Keratinocyte (primary cell): ENCODE measurements around the gene DCST1. TPM values are rescaled to one million over a fixed set of nuclear protein-coding genes. Genes with fewer than 3 reads are reported as not detected.

Experiments
- DNase-seq: peaks from one replicate; pipeline ENCODE4 v3.0.0-alpha.2; 2011; ENCODE audit warnings: low read depth, missing footprints, low spot score
- FAIRE-seq: peaks from 2 replicates; lab custom pipeline; 2011; peaks lifted over from hg19 to GRCh38; lab: Jason Lieb, UNC
- H2AFZ ChIP-seq: 2 replicates; pipeline ENCODE4 v1.6.0; 2012; ENCODE audit warnings: low read length, control low read depth, inconsistent platforms; ENCODE audit not compliant: control insufficient read depth
- H3K27ac ChIP-seq: 2 replicates; pipeline ENCODE4 v1.5.1; 2011; ENCODE audit warnings: low read length; ENCODE audit not compliant: control insufficient read depth, insufficient read depth
- H3K27me3 ChIP-seq: 3 replicates; pipeline ENCODE4 v1.6.0; 2011; ENCODE audit warnings: low read length; ENCODE audit not compliant: control insufficient read depth, insufficient read depth; ENCODE audit errors: extremely low read depth
- H3K36me3 ChIP-seq, 2 experiments: 2 replicates in 1 of 2; 3 replicates in 1 of 2; pipeline ENCODE4 v1.5.1; 2011; ENCODE audit warnings: low read length in 2 of 2, mild to moderate bottlenecking in 1 of 2; ENCODE audit not compliant: control insufficient read depth in 2 of 2, insufficient read depth in 2 of 2; ENCODE audit errors: extremely low read depth in 1 of 2
- H3K4me1 ChIP-seq: 3 replicates; pipeline ENCODE4 v1.5.1; 2011; ENCODE audit warnings: low read length; ENCODE audit not compliant: control insufficient read depth, insufficient read depth; ENCODE audit errors: extremely low read depth
- H3K4me2 ChIP-seq: 3 replicates; pipeline ENCODE4 v1.6.0; 2011; ENCODE audit warnings: low read depth, low read length; ENCODE audit not compliant: control insufficient read depth, insufficient read depth; ENCODE audit errors: extremely low read depth
- H3K4me3 ChIP-seq, 3 experiments: fragments of 200-600 bp in 1 of 3; sonication (generic) in 1 of 3; 2 replicates in 2 of 3; 3 replicates in 1 of 3; pipeline ENCODE4 v1.5.1; 2011 to 2016; ENCODE audit warnings: low read length in 3 of 3, mild to moderate bottlenecking in 3 of 3, control low read depth in 2 of 3, inconsistent platforms in 1 of 3, low read depth in 1 of 3, mixed read lengths in 1 of 3, mixed run types in 1 of 3, moderate library complexity in 1 of 3; ENCODE audit not compliant: control insufficient read depth in 2 of 3, insufficient read depth in 2 of 3; ENCODE audit errors: extremely low read depth in 1 of 3
- H3K79me2 ChIP-seq: 2 replicates; pipeline ENCODE4 v1.6.0; 2012; ENCODE audit warnings: low read length; ENCODE audit not compliant: control insufficient read depth, insufficient read depth
- H3K9ac ChIP-seq: 3 replicates; pipeline ENCODE4 v1.6.0; 2011; ENCODE audit warnings: low read length; ENCODE audit not compliant: control insufficient read depth, insufficient read depth; ENCODE audit errors: extremely low read depth
- H3K9me1 ChIP-seq: 3 replicates; pipeline ENCODE4 v1.6.0; 2011; ENCODE audit warnings: low read length; ENCODE audit not compliant: control insufficient read depth, insufficient read depth; ENCODE audit errors: extremely low read depth
- H3K9me3 ChIP-seq: 2 replicates; pipeline ENCODE4 v1.5.1; 2012; ENCODE audit warnings: low read depth, low read length; ENCODE audit not compliant: control insufficient read depth
- H4K20me1 ChIP-seq: 3 replicates; pipeline ENCODE4 v1.6.0; 2011; ENCODE audit warnings: low read length; ENCODE audit not compliant: control insufficient read depth, insufficient read depth; ENCODE audit errors: extremely low read depth
- EZH2 ChIP-seq: IDR thresholded peaks from one replicate; pipeline ENCODE4 v1.6.1; 2012; ENCODE audit warnings: inconsistent platforms, mild to moderate bottlenecking, low read length, moderate library complexity
- dilution Hi-C: fragments of 300-500 bp; cut with MboI; formaldehyde crosslinking; loops from one replicate; pipeline ENCODE4 v1.7.0; 2020; ENCODE audit warnings: low sequenced_read_pairs; ENCODE audit not compliant: extremely low pct_ligation_motif_present
- polyA plus RNA-seq, 5 experiments: library from polyadenylated mRNA; depleted of rRNA in 3 of 5; stranded (reverse) in 3 of 5; stranded (forward) in 1 of 5; unstranded in 1 of 5; fragments of >200 nt; gene quantifications; 1 replicate in 1 of 5; 2 replicates in 3 of 5; 3 replicates in 1 of 5; pipeline versions ENCODE4 v1.2.1 to v1.2.3, GENCODE V29; 2011 to 2012; ENCODE audit warnings: missing spikeins in 2 of 5, low read depth in 1 of 5, low replicate concordance in 1 of 5
- TF ChIP-seq, protein P1 (sequence below), 3 experiments: IDR thresholded peaks in 1 of 3; conservative IDR thresholded peaks in 1 of 3; optimal IDR thresholded peaks in 1 of 3; 2 replicates in 2 of 3; 3 replicates in 1 of 3; pipeline versions ENCODE3 to v1.5.1; 2011; ENCODE audit warnings: low read length in 3 of 3, mild to moderate bottlenecking in 3 of 3, moderate library complexity in 2 of 3, control low read depth in 1 of 3, inconsistent platforms in 1 of 3; ENCODE audit not compliant: insufficient read depth in 2 of 3; ENCODE audit errors: extremely low read depth in 1 of 3

DCST1 gene
- polyA plus RNA-seq, 1 donor (not counting 4 experiments of a cell fraction or from before 2014, with no cell fraction given), result not detected

- peaks cover 29% of the 10 kb centered on the region for H3K4me1 ChIP-seq
Observed at GRCh38 chr1:155066777-155067176, 33.2 kb downstream of the DCST1 start.

DNA sequence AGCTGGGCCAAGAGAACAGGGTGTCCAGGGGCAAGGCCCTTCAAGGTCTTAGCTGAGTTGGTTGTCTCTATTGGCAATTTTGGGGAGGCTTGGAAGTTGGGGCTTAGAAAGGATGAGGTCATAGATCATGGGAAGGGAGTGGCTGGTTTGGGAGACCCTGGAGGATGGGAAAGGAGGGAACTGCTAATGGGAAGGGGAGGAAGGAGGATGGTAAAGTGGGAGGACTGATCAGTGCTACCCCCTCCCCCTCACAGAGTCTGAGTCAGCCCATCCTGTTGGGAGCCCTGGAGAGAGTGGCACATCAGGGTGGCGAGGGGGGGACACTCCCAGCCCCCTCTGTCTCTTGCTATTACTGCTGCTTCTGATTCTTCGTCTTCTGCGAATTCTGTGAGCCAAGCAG lies 35.0 kb downstream of the DCST1 start:
- no peak for FAIRE-seq

More at GRCh38 chr1:155066777-155067176, 33.2 kb downstream of the DCST1 start:
- Histone ChIP-seq H3K27ac (no peak overlapping the region), H3K4me3 (no peak overlapping the region), H3K36me3 (peaks cover 6 to 22% of the 10 kb centered on the region in 2 experiments), H2AFZ (no peak overlapping the region), H3K79me2 (no peaks in the 10 kb centered on the region), H3K27me3 (no peaks in the 10 kb centered on the region), H3K4me2 (no peak overlapping the region), H3K9ac (no peak overlapping the region), H3K9me3 (no peaks in the 10 kb centered on the region), H4K20me1 (peaks cover 2% of the 10 kb centered on the region), H3K9me1 (no peaks in the 10 kb centered on the region)
- DNase-seq, result no peak
- dilution Hi-C loops, result no loop called here
- TF ChIP-seq, protein P1, sequence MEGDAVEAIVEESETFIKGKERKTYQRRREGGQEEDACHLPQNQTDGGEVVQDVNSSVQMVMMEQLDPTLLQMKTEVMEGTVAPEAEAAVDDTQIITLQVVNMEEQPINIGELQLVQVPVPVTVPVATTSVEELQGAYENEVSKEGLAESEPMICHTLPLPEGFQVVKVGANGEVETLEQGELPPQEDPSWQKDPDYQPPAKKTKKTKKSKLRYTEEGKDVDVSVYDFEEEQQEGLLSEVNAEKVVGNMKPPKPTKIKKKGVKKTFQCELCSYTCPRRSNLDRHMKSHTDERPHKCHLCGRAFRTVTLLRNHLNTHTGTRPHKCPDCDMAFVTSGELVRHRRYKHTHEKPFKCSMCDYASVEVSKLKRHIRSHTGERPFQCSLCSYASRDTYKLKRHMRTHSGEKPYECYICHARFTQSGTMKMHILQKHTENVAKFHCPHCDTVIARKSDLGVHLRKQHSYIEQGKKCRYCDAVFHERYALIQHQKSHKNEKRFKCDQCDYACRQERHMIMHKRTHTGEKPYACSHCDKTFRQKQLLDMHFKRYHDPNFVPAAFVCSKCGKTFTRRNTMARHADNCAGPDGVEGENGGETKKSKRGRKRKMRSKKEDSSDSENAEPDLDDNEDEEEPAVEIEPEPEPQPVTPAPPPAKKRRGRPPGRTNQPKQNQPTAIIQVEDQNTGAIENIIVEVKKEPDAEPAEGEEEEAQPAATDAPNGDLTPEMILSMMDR (optimal IDR thresholded peaks at IDR 0.05 in 1 of 3, IDR thresholded peaks at IDR 0.05 in 1 of 3, conservative IDR thresholded peaks at IDR 0.05 in 1 of 3; ENCODE audit: extremely low read depth in 1 of 3, insufficient read depth in 2 of 3, low read length in 3 of 3), result no peak
- no peak for TF ChIP-seq EZH2
- FAIRE-seq, result no peak

More for the DNA sequence above, 35.0 kb downstream of the DCST1 start:
- H3K4me2 ChIP-seq, result no peak overlapping the region
- TF ChIP-seq, protein P1 (optimal IDR thresholded peaks at IDR 0.05 in 1 of 3, IDR thresholded peaks at IDR 0.05 in 1 of 3, conservative IDR thresholded peaks at IDR 0.05 in 1 of 3; ENCODE audit: extremely low read depth in 1 of 3, insufficient read depth in 2 of 3, low read length in 3 of 3), result no peak
- TF ChIP-seq EZH2, result no peak
- H3K27me3 ChIP-seq, result no peaks in the 10 kb centered on the region
- no peak overlapping the region for H2AFZ ChIP-seq
- dilution Hi-C loops, result no loop called here
- no peaks in the 10 kb centered on the region for H4K20me1 ChIP-seq
- no peak overlapping the region for H3K27ac ChIP-seq
- H3K4me1 ChIP-seq, result peaks cover 24% of the 10 kb centered on the region
- peaks cover 0 to 18% of the 10 kb centered on the region in 2 experiments for H3K36me3 ChIP-seq
- no peak overlapping the region for H3K4me3 ChIP-seq
- no peaks in the 10 kb centered on the region for H3K79me2 ChIP-seq
- no peaks in the 10 kb centered on the region for H3K9me3 ChIP-seq
- no peak overlapping the region for H3K9ac ChIP-seq
- DNase-seq, result no peak
- no peaks in the 10 kb centered on the region for H3K9me1 ChIP-seq
